ENCODE results near the gene FRMD6. TPM values are rescaled to one million over a fixed set of nuclear protein-coding genes. Genes with fewer than 3 reads are reported as not detected.
A peak's percentile ranks its signal among the peaks of the same experiment; 100 is the strongest.

FRMD6 gene
- total and polyA plus RNA-seq, 2 experiments from 2014 or later, result 5.4 to 18.7 TPM

- DNase-seq (ENCODE audit: low spot score), result peak; percentile 70
- H4K20me1 ChIP-seq (replicated peaks; ENCODE audit: insufficient read depth), result no peaks in the 10 kb centered on the region
Observed at GRCh38 chr14:51704545-51704944, 52.8 kb downstream of the FRMD6 start.

DNA sequence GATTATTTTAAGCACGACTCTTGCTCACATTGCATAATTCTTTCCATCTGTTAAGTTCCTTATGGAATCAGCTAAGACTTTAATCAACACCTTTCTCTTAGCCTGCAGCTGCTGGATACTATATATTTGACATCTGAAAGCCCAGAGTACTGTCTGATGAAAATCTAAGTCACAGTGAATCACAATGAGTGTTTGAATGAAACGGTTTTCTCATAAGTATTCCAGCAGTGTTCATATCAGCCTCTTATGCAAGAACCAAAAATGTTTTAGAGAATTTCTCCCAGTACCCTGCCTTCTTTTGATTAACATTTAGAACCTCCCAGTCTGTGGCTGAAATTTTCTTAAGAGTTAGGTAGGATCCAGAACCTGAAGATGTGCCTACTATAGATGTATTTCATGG is 55.6 kb downstream of the FRMD6 start:
- Mint-ChIP-seq H3K36me3 (ENCODE audit: low read depth) (no peaks in the 10 kb centered on the region; the same call in 2 of the 3 replicates), H3K9me3 (no peaks in the 10 kb centered on the region), H3K4me1 (peaks cover 8% of the 10 kb centered on the region), H3K27me3 (ENCODE audit: insufficient read depth, low read depth, poor library complexity) (no peaks in the 10 kb centered on the region), H3K27ac (no peak overlapping the region), H3K4me3 (no peak overlapping the region)
- DNase-seq (ENCODE audit: low spot score), result no peak
- no peaks in the 10 kb centered on the region for H3K36me3 ChIP-seq (ENCODE audit: insufficient read depth)
- peaks cover 19% of the 10 kb centered on the region for H3K4me1 ChIP-seq (ENCODE audit: insufficient read depth)
- H3K4me2 ChIP-seq, result no peak overlapping the region
- no peaks in the 10 kb centered on the region for H3K9me2 ChIP-seq (ENCODE audit: insufficient read depth)
- no peaks in the 10 kb centered on the region for H3K79me2 ChIP-seq (replicated peaks; ENCODE audit: insufficient read depth)
- H3K27ac ChIP-seq (ENCODE audit: low read depth), result no peak overlapping the region
- ATAC-seq, result no peak
- no peaks in the 10 kb centered on the region for H3F3A ChIP-seq (replicated peaks; ENCODE audit: low read depth)
- no peaks in the 10 kb centered on the region for H4K20me1 ChIP-seq (replicated peaks; ENCODE audit: insufficient read depth)
- H3K4me3 ChIP-seq, result no peak overlapping the region
- H2AFZ ChIP-seq, result no peak overlapping the region
- H3K27me3 ChIP-seq (ENCODE audit: insufficient read depth), result no peaks in the 10 kb centered on the region
- TF ChIP-seq JUNB (IDR thresholded peaks at IDR 0.05; ENCODE audit: unreplicated experiment) (no peak), STAT1 (IDR thresholded peaks at IDR 0.05; ENCODE audit: unreplicated experiment) (no peak), ZNF462 (CRISPR knock-in tag; IDR thresholded peaks at IDR 0.05) (no peak), EZH2phosphoT487 (IDR thresholded peaks at IDR 0.05; ENCODE audit: unreplicated experiment) (no peak), NANOG (IDR thresholded peaks at IDR 0.05; ENCODE audit: borderline replicate concordance) (no peak), ZNF331 (CRISPR knock-in tag; IDR thresholded peaks at IDR 0.05; ENCODE audit: low read depth) (no peak), POLR2AphosphoS5 (IDR thresholded peaks at IDR 0.05; ENCODE audit: low read depth) (no peak), CREB1 (CRISPR knock-in tag; IDR thresholded peaks at IDR 0.05; ENCODE audit: low read depth) (no peak), ZNF114 (CRISPR knock-in tag; IDR thresholded peaks at IDR 0.05) (no peak)
- TF ChIP-seq, protein P1, sequence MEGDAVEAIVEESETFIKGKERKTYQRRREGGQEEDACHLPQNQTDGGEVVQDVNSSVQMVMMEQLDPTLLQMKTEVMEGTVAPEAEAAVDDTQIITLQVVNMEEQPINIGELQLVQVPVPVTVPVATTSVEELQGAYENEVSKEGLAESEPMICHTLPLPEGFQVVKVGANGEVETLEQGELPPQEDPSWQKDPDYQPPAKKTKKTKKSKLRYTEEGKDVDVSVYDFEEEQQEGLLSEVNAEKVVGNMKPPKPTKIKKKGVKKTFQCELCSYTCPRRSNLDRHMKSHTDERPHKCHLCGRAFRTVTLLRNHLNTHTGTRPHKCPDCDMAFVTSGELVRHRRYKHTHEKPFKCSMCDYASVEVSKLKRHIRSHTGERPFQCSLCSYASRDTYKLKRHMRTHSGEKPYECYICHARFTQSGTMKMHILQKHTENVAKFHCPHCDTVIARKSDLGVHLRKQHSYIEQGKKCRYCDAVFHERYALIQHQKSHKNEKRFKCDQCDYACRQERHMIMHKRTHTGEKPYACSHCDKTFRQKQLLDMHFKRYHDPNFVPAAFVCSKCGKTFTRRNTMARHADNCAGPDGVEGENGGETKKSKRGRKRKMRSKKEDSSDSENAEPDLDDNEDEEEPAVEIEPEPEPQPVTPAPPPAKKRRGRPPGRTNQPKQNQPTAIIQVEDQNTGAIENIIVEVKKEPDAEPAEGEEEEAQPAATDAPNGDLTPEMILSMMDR (conservative IDR thresholded peaks at IDR 0.05; ENCODE audit: low read depth in 2 of 2), result no peak

More at GRCh38 chr14:51704545-51704944, 52.8 kb downstream of the FRMD6 start:
- Histone ChIP-seq H3K9me2 (ENCODE audit: insufficient read depth) (no peaks in the 10 kb centered on the region), H3K4me2 (peak overlapping the region; percentile 30; the same call in 1 of the 2 replicates), H3K4me1 (ENCODE audit: insufficient read depth) (peaks cover 23% of the 10 kb centered on the region), H3K27ac (ENCODE audit: low read depth) (peak overlapping the region; percentile 16; the same call in 1 of the 2 replicates), H3K79me2 (replicated peaks; ENCODE audit: insufficient read depth) (no peaks in the 10 kb centered on the region), H3F3A (replicated peaks; ENCODE audit: low read depth) (no peaks in the 10 kb centered on the region), H3K27me3 (ENCODE audit: insufficient read depth) (no peaks in the 10 kb centered on the region), H3K4me3 (no peak overlapping the region), H2AFZ (no peak overlapping the region), H3K36me3 (ENCODE audit: insufficient read depth) (no peaks in the 10 kb centered on the region)
- Mint-ChIP-seq H3K9me3 (no peaks in the 10 kb centered on the region), H3K4me3 (no peak overlapping the region; the same call in 1 of the 3 replicates), H3K36me3 (ENCODE audit: low read depth) (no peaks in the 10 kb centered on the region; the same call in 2 of the 3 replicates), H3K27ac (no peak overlapping the region), H3K27me3 (ENCODE audit: insufficient read depth, low read depth, poor library complexity) (no peaks in the 10 kb centered on the region), H3K4me1 (peaks cover 15% of the 10 kb centered on the region)
- peak; percentile 94 for ATAC-seq
- TF ChIP-seq, protein P1 (conservative IDR thresholded peaks at IDR 0.05; ENCODE audit: low read depth in 2 of 2), result 0 out of 4 replicates have a peak, but pooled peaks of 1 of the 2 experiments have one; percentile 17
- TF ChIP-seq EZH2phosphoT487 (IDR thresholded peaks at IDR 0.05; ENCODE audit: unreplicated experiment), result no peak
